ENCODE data around the gene FOXP1. TPM values are rescaled to one million over a fixed set of nuclear protein-coding genes. Genes with fewer than 3 reads are reported as not detected.

Gene FOXP1
- total RNA-seq, 1 experiment from 2014 or later, result 75.3 TPM

DNA sequence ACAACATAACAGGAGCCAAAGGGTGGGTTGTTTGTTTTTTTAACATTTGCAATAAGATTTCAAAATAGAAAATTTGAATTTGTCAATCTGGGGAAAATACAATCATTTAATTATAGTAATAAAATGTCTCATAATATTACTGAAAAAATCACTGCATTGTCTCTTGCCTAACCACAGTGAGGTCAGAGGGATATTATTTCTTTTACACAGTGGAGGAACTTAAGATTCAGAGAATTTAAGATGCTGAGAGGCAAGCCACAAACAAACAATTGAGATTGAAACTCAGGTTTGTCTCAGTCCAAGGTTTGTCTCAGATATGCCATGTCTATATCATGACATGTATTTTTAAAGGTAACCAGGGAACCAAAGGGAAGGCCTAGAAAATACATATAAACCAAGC lies 428.7 kb downstream of the FOXP1 start:
- no peak overlapping the region for H2BK15ac ChIP-seq (ENCODE audit: low read depth, low read length)
- peaks cover 12% of the 10 kb centered on the region; the same call in 1 of the 2 replicates for H3K4me1 ChIP-seq (ENCODE audit: insufficient read depth, low read length)
- H3K4me2 ChIP-seq (ENCODE audit: insufficient read depth, insufficient read length, low read length), result no peak overlapping the region
- H3K56ac ChIP-seq (ENCODE audit: insufficient read length, low read depth, low read length), result no peak overlapping the region
- H3K27ac ChIP-seq (ENCODE audit: insufficient read length, low read depth, low read length), result no peak overlapping the region
- Mint-ChIP-seq H3K4me3 (no peak overlapping the region), H3K36me3 (ENCODE audit: insufficient read depth in 1 of 3, low read depth in 3 of 3) (no peaks in the 10 kb centered on the region), H3K27me3 (ENCODE audit: low read depth) (no peaks in the 10 kb centered on the region), H3K4me1 (peaks cover 63% of the 10 kb centered on the region in 2 experiments), H3K9me3 (no peaks in the 10 kb centered on the region), H3K27ac (peak overlapping the region in 2 of 3 experiments; percentile 15 to 73; a peak in 3 of 7 replicates)
- no peak overlapping the region for H3K14ac ChIP-seq (ENCODE audit: insufficient read depth, low read length)
- no peak overlapping the region for H3K4ac ChIP-seq (ENCODE audit: low read depth, low read length)
- TF ChIP-seq, protein P1, sequence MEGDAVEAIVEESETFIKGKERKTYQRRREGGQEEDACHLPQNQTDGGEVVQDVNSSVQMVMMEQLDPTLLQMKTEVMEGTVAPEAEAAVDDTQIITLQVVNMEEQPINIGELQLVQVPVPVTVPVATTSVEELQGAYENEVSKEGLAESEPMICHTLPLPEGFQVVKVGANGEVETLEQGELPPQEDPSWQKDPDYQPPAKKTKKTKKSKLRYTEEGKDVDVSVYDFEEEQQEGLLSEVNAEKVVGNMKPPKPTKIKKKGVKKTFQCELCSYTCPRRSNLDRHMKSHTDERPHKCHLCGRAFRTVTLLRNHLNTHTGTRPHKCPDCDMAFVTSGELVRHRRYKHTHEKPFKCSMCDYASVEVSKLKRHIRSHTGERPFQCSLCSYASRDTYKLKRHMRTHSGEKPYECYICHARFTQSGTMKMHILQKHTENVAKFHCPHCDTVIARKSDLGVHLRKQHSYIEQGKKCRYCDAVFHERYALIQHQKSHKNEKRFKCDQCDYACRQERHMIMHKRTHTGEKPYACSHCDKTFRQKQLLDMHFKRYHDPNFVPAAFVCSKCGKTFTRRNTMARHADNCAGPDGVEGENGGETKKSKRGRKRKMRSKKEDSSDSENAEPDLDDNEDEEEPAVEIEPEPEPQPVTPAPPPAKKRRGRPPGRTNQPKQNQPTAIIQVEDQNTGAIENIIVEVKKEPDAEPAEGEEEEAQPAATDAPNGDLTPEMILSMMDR (conservative IDR thresholded peaks at IDR 0.05), result no peak
- H2AFZ ChIP-seq (ENCODE audit: low read length), result no peak overlapping the region
- no peak overlapping the region for H2AK5ac ChIP-seq (ENCODE audit: insufficient read length, low read length)
- H3K23ac ChIP-seq (ENCODE audit: insufficient read length, low read depth, low read length), result no peak overlapping the region
- no peak overlapping the region for H3K9ac ChIP-seq (ENCODE audit: extremely low read depth, insufficient read length, low read length)
- H2BK120ac ChIP-seq (ENCODE audit: low read depth, low read length, poor library complexity, severe bottlenecking), result no peak overlapping the region
- H4K5ac ChIP-seq (ENCODE audit: insufficient read length, low read depth, low read length), result no peak overlapping the region
- H3K79me1 ChIP-seq (ENCODE audit: insufficient read depth, low read depth, low read length, poor library complexity, severe bottlenecking), result no peaks in the 10 kb centered on the region
- H3T11ph ChIP-seq (ENCODE audit: low read length), result no peak overlapping the region
- no peaks in the 10 kb centered on the region for H3K23me2 ChIP-seq (ENCODE audit: insufficient read length, low read depth, low read length, poor library complexity, severe bottlenecking)
- H2BK12ac ChIP-seq (ENCODE audit: insufficient read length, low read depth, low read length), result no peak overlapping the region
- DNase-seq, result no peak
- H3K79me2 ChIP-seq (ENCODE audit: insufficient read depth, low read length), result no peaks in the 10 kb centered on the region
- H4K91ac ChIP-seq (ENCODE audit: insufficient read length, low read depth, low read length), result no peak overlapping the region
- no peak overlapping the region for H3K18ac ChIP-seq (ENCODE audit: insufficient read length, low read depth, low read length)
- no peak overlapping the region for H2BK5ac ChIP-seq (ENCODE audit: insufficient read length, low read length)
- no peaks in the 10 kb centered on the region for H3K27me3 ChIP-seq (ENCODE audit: insufficient read depth, low read length)
- H4K20me1 ChIP-seq (ENCODE audit: control insufficient read depth, insufficient read depth, insufficient read length), result no peaks in the 10 kb centered on the region
- no peaks in the 10 kb centered on the region for H3K9me3 ChIP-seq (ENCODE audit: control insufficient read depth, low read depth, low read length)
- no peak overlapping the region for H4K8ac ChIP-seq (replicated peaks; ENCODE audit: insufficient read length, low read depth, low read length)
- no peak overlapping the region for H2BK20ac ChIP-seq (ENCODE audit: low read depth, low read length, poor library complexity, severe bottlenecking)

All from H9 (cell line).